ENCODE results near the gene SLN.
A peak's percentile ranks its signal among the peaks of the same experiment; 100 is the strongest.
"Not testable (repeated sequence)": the region's sequence is repeated elsewhere in the genome, so short reads cannot be mapped to it uniquely, and the experiment has no call there.

SLN gene

GRCh38 chr11:107711861-107712755 lies at the start of gene SLN:
Gene SLN, minus strand, starts transcription at chr11:107712056.
- DNase-seq (ENCODE audit: low read depth) = no peak

GRCh38 chr11:107758719-107759355 lies 47.0 kb upstream of the SLN start:
- not testable (repeated sequence) for DNase-seq (ENCODE audit: low read depth)

- no peak for DNase-seq (ENCODE audit: low read depth)
Observed at GRCh38 chr11:107757661-107758060, 45.8 kb upstream of the SLN start.

- DNase-seq (ENCODE audit: low read depth) = no peak
Observed at GRCh38 chr11:107756553-107756952, 44.7 kb upstream of the SLN start.

GRCh38 chr11:107752949-107753822 lies 41.3 kb upstream of the SLN start:
- peak; percentile 64 for DNase-seq (ENCODE audit: low read depth)

- DNase-seq (ENCODE audit: low read depth) = no peak
Observed at GRCh38 chr11:107752508-107752907, 40.7 kb upstream of the SLN start.

GRCh38 chr11:107751082-107751481 lies 39.2 kb upstream of the SLN start:
- DNase-seq (ENCODE audit: low read depth) = no peak

GRCh38 chr11:107750313-107750712 lies 38.5 kb upstream of the SLN start:
- no peak for DNase-seq (ENCODE audit: low read depth)

GRCh38 chr11:107747622-107748021 lies 35.8 kb upstream of the SLN start:
- DNase-seq (ENCODE audit: low read depth) = no peak

- no peak for DNase-seq (ENCODE audit: low read depth)
Observed at GRCh38 chr11:107744736-107745135, 32.9 kb upstream of the SLN start.

GRCh38 chr11:107743191-107743590 lies 31.3 kb upstream of the SLN start:
- no peak for DNase-seq (ENCODE audit: low read depth)

- DNase-seq (ENCODE audit: low read depth) = peak; percentile 43
Observed at GRCh38 chr11:107741044-107741823, 29.4 kb upstream of the SLN start.

- peak; percentile 58 for DNase-seq (ENCODE audit: low read depth)
Observed at GRCh38 chr11:107740271-107740670, 28.4 kb upstream of the SLN start.

GRCh38 chr11:107736546-107736945 lies 24.7 kb upstream of the SLN start:
- no peak for DNase-seq (ENCODE audit: low read depth)

GRCh38 chr11:107733518-107733917 lies 21.7 kb upstream of the SLN start:
- peak; percentile 24 for DNase-seq (ENCODE audit: low read depth)

- no peak for DNase-seq (ENCODE audit: low read depth)
Observed at GRCh38 chr11:107732689-107733051, 20.8 kb upstream of the SLN start.

GRCh38 chr11:107731941-107732688 lies 20.3 kb upstream of the SLN start:
- no peak for DNase-seq (ENCODE audit: low read depth)

GRCh38 chr11:107722662-107723061 lies 10.8 kb upstream of the SLN start:
- DNase-seq (ENCODE audit: low read depth) = no peak

- DNase-seq (ENCODE audit: low read depth) = no peak
Observed at GRCh38 chr11:107721207-107721606, 9.4 kb upstream of the SLN start.

- no peak for DNase-seq (ENCODE audit: low read depth)
Observed at GRCh38 chr11:107720303-107720774, 8.5 kb upstream of the SLN start.

Measured in EH (cell line).